ENCODE results near the gene PHRF1. TPM values are rescaled to one million over a fixed set of nuclear protein-coding genes. Genes with fewer than 3 reads are reported as not detected.

The PHRF1 gene
- total and polyA plus RNA-seq, 2 donors (not counting 3 experiments of a cell fraction or from before 2014, with no cell fraction given): 14.2 to 39.4 TPM

DNA sequence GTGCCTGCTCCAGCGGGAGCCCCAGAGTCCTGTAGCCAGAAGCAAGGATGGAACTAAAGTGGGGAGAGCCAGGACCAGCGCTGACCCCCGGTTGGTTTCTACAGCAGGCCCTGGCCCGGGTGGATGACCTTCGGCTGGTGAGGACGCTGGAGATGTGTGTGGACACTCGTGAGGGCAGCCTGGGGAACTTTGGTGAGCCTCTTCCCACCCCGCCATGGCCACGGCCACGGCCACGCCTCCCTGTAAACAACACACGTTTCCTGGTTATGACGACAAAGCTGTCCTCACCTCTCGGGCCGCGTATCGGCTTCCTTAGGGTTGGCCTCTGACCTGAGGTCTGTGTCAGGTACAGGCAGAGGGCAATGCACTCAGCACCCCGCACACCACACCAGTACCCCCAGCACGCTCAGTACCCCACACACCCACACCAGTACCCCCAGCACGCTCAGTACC, 34.8 kb upstream of the PHRF1 start:
- POLR2A ChIA-PET: no interaction called here
- Histone ChIP-seq H3K27ac (ENCODE audit: insufficient read depth, low read depth, low read length) (no peak overlapping the region), H3K4me2 (ENCODE audit: insufficient read depth, low read length) (no peak overlapping the region), H3K4me1 (ENCODE audit: control insufficient read depth, extremely low read depth, insufficient read depth, low read length) (peaks cover 3% of the 10 kb centered on the region), H4K20me1 (replicated peaks; ENCODE audit: control insufficient read depth, extremely low read depth, insufficient read depth, low read length) (no peaks in the 10 kb centered on the region), H3K79me2 (ENCODE audit: control insufficient read depth, insufficient read depth, low read length) (no peaks in the 10 kb centered on the region), H3K9me3 (replicated peaks; ENCODE audit: control insufficient read depth, insufficient read depth, low read length) (no peaks in the 10 kb centered on the region), H3K27me3 (ENCODE audit: control insufficient read depth in 2 of 2, insufficient read depth in 2 of 2, low read length in 2 of 2) (no peaks in the 10 kb centered on the region), H3K36me3 (ENCODE audit: control insufficient read depth in 2 of 2, extremely low read depth in 1 of 2, insufficient read depth in 2 of 2, low read length in 2 of 2) (no peaks in the 10 kb centered on the region), H2AFZ (ENCODE audit: low read depth, low read length) (no peak overlapping the region), H3K9ac (replicated peaks; ENCODE audit: extremely low read depth, insufficient read depth, low read length) (no peak overlapping the region), H3K4me3 (replicated peaks in 1 of 3; ENCODE audit: insufficient read depth in 1 of 3, low read depth in 1 of 3, low read length in 3 of 3) (no peak overlapping the region), H3K9me1 (replicated peaks; ENCODE audit: control insufficient read depth, extremely low read depth, insufficient read depth, low read length) (no peaks in the 10 kb centered on the region)
- DNase-seq (ENCODE audit: low read depth, low spot score): no peak
- CTCF ChIA-PET: no interaction called here
- no peak for TF ChIP-seq FOS (IDR thresholded peaks at IDR 0.05; ENCODE audit: borderline replicate concordance, insufficient read depth, low read length)
- TF ChIP-seq GATA2 (IDR thresholded peaks at IDR 0.05; ENCODE audit: insufficient read depth, insufficient read length, low read depth, low read length): no peak
- TF ChIP-seq, protein P1, sequence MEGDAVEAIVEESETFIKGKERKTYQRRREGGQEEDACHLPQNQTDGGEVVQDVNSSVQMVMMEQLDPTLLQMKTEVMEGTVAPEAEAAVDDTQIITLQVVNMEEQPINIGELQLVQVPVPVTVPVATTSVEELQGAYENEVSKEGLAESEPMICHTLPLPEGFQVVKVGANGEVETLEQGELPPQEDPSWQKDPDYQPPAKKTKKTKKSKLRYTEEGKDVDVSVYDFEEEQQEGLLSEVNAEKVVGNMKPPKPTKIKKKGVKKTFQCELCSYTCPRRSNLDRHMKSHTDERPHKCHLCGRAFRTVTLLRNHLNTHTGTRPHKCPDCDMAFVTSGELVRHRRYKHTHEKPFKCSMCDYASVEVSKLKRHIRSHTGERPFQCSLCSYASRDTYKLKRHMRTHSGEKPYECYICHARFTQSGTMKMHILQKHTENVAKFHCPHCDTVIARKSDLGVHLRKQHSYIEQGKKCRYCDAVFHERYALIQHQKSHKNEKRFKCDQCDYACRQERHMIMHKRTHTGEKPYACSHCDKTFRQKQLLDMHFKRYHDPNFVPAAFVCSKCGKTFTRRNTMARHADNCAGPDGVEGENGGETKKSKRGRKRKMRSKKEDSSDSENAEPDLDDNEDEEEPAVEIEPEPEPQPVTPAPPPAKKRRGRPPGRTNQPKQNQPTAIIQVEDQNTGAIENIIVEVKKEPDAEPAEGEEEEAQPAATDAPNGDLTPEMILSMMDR (IDR thresholded peaks at IDR 0.05; ENCODE audit: extremely low read depth in 1 of 2, insufficient read depth in 1 of 2, low read depth in 1 of 2, low read length in 2 of 2): no peak
- no peak for TF ChIP-seq EZH2 (IDR thresholded peaks at IDR 0.05; ENCODE audit: borderline replicate concordance, low read depth, low read length, severe bottlenecking)
- no peak for TF ChIP-seq JUN (IDR thresholded peaks at IDR 0.05; ENCODE audit: borderline replicate concordance, insufficient read depth, insufficient read length, low read depth)
- no peak for TF ChIP-seq MAX (IDR thresholded peaks at IDR 0.05; ENCODE audit: insufficient read depth, insufficient read length)
- no peak for TF ChIP-seq MYC (IDR thresholded peaks at IDR 0.05; ENCODE audit: low read depth, low read length)
- TF ChIP-seq POLR2AphosphoS5 (IDR thresholded peaks at IDR 0.05; ENCODE audit: insufficient read depth, low read depth, low read length): no peak
- intact Hi-C loops (cut with micrococcal nuclease): no loop called here
- no peak for FAIRE-seq
- BruUV-seq (replicated peaks): no TSS peak
- dilution Hi-C loops (cut with MboI; ENCODE audit: extremely low pct_ligation_motif_present, low sequenced_read_pairs): no loop called here
